Pons (tissue), 1 donor: Measurements from ENCODE around the gene TAS1R1.
A peak's percentile ranks its signal among the peaks of the same experiment; 100 is the strongest.

Source experiments
- DNase-seq: peaks from one replicate; pipeline ENCODE4 v3.0.0-alpha.2; 2016; ENCODE audit warnings: low spot score

Gene TAS1R1

GRCh38 chr1:6572653-6573383 lies 17.7 kb downstream of the TAS1R1 start:
- DNase-seq: no peak

- no peak for DNase-seq
Measured at GRCh38 chr1:6574025-6574620, 19.0 kb downstream of the TAS1R1 start.

GRCh38 chr1:6574818-6575217 lies 19.7 kb downstream of the TAS1R1 start:
- no peak for DNase-seq

GRCh38 chr1:6577831-6578525 lies 22.9 kb downstream of the TAS1R1 start:
- DNase-seq: peak; percentile 89

DNA sequence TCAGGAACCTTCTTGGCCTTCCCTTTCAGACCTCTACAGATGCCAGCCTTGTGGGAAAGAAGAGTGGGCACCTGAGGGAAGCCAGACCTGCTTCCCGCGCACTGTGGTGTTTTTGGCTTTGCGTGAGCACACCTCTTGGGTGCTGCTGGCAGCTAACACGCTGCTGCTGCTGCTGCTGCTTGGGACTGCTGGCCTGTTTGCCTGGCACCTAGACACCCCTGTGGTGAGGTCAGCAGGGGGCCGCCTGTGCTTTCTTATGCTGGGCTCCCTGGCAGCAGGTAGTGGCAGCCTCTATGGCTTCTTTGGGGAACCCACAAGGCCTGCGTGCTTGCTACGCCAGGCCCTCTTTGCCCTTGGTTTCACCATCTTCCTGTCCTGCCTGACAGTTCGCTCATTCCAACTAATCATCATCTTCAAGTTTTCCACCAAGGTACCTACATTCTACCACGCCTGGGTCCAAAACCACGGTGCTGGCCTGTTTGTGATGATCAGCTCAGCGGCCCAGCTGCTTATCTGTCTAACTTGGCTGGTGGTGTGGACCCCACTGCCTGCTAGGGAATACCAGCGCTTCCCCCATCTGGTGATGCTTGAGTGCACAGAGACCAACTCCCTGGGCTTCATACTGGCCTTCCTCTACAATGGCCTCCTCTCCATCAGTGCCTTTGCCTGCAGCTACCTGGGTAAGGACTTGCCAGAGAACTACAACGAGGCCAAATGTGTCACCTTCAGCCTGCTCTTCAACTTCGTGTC lies 23.7 kb downstream of the TAS1R1 start:
- no peak for DNase-seq

GRCh38 chr1:6579374-6580118 lies 24.4 kb downstream of the TAS1R1 start, which contains the start of gene ZBTB48:
TSS of gene ZBTB48 (plus strand) at chr1:6579994. CDS start at chr1:6580610, 616 bp downstream.
- peak; percentile 99 for DNase-seq

GRCh38 chr1:6580119-6580592 lies 25.0 kb downstream of the TAS1R1 start:
- DNase-seq: no peak

- no peak for DNase-seq
Measured at GRCh38 chr1:6580593-6581409, 25.7 kb downstream of the TAS1R1 start.

GRCh38 chr1:6581561-6582305 lies 26.6 kb downstream of the TAS1R1 start:
- no peak for DNase-seq

DNA sequence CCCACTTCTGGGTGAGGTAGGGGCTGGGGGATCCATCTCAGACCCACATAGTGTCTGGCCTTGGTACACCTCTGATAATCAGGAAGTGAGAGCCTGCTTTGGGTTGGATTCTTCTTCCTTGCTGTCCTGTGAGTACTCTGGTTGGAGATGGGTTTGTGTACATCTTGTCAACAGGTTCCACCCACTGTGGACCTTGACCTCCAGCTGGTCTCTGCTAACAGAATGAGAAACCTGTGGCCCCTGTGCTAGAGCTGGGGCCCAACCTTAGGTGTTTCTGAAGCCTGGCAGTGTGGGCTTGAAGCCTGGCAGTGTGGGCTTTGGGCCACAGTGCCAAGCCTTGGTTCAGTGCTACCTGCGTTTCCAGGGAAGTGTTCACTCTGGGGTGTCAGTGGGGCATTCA lies 27.3 kb downstream of the TAS1R1 start:
- no peak for DNase-seq

- DNase-seq: no peak
Measured at GRCh38 chr1:6584126-6585080, 29.3 kb downstream of the TAS1R1 start.

GRCh38 chr1:6585081-6585722 lies 30.1 kb downstream of the TAS1R1 start:
- no peak for DNase-seq

DNA sequence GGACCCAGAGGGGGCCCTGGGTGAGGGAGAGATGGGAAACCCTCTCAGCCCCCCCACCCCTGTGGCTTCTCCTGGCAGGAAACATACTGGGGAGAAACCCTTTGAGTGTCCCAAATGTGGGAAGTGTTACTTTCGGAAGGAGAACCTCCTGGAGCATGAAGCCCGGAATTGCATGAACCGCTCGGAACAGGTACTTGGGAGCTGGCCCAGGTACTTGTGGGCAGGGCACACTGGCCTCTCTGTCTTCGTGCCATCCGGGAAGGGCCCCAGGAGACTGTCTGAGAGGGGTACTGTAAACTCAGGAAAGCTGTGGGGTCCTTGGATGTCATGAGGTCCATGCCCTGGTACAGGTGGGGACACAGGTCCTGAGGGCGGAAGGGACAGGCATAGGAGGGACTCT lies 30.7 kb downstream of the TAS1R1 start:
- no peak for DNase-seq

DNA sequence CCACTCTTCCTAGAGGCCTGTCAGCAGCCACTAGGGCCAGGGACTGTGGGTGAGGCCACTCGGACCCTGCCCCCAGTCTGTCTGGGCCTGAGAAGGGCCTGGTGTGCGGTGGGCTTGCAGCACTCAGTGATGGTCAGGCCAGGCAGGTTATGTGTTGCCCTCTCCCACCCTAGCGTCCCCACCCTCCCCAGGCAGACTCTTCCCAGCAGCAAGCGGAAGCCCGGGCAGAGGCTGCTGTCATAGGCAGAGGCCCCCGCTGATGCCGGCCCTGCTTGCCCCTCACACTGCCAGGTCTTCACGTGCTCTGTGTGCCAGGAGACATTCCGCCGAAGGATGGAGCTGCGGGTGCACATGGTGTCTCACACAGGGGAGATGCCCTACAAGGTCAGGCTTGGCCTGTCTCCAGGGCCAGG lies 31.3 kb downstream of the TAS1R1 start:
- DNase-seq: no peak

- peak; percentile 64 for DNase-seq
Measured at GRCh38 chr1:6587261-6588005, 32.3 kb downstream of the TAS1R1 start.

DNA sequence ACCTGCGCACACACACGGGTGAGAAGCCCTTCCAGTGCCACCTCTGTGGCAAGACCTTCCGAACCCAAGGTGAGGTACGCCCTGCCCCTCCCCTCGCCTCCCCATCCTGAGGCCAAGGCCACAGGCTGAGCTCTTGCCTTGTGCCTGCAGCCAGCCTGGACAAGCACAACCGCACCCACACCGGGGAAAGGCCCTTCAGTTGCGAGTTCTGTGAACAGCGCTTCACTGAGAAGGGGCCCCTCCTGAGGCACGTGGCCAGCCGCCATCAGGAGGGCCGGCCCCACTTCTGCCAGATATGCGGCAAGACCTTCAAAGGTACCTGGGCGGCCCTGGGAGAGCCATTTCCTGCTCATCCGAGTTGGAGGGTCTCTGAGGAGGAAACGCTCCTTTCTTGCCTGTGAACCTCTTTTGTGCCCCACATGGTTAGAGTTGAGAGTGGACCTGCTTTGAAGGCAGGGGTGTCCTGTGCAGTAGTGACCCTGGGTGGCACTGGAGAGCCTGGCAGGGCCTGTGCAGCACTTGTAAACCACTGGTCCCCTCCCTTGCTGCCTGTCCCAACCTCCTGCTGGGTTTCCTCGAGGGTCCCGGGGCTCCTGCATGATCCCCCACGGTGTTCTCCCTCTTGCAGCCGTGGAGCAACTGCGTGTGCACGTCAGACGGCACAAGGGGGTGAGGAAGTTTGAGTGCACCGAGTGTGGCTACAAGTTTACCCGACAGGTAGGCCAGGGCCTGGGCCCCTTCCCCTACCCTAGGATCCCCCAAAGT lies 33.2 kb downstream of the TAS1R1 start:
- no peak for DNase-seq
